ENCODE results near the gene ENC1. TPM values are rescaled to one million over a fixed set of nuclear protein-coding genes. Genes with fewer than 3 reads are reported as not detected.

ENC1 gene
- total and polyA plus RNA-seq, 2 of the 4 experiments (the other 2 are of a cell fraction), result 25.6 to 70.8 TPM

GRCh38 chr5:74603376-74603775 is 37.2 kb downstream of the ENC1 start:
- DNase-seq (no peak), ATAC-seq (ENCODE audit: low read depth) (no peak)
- no peak for TF ChIP-seq SMC3 (IDR thresholded peaks at IDR 0.05; ENCODE audit: low read depth, low read length)
- no peak overlapping the region for H3K27ac ChIP-seq (ENCODE audit: insufficient read depth, low read length)
- ChIA-PET CTCF (no interaction called here), POLR2A (ENCODE audit: unreplicated experiment) (no interaction called here)
- H3K9me1 ChIP-seq (ENCODE audit: insufficient read depth, low read length), result no peaks in the 10 kb centered on the region
- no peak overlapping the region for H2BK20ac ChIP-seq (ENCODE audit: low read depth, low read length)
- in situ Hi-C loops (cut with MboI; ENCODE audit: low sequenced_read_pairs) (no loop called here), intact Hi-C loops (cut with micrococcal nuclease) (no loop called here), dilution Hi-C loops (cut with HindIII; ENCODE audit: low sequenced_read_pairs, unreplicated experiment) (no loop called here)
- no TSS peak for BruUV-seq (replicated peaks)
- H3K4me1 ChIP-seq (ENCODE audit: control insufficient read depth, insufficient read depth, low read length), result no peaks in the 10 kb centered on the region
- H3K27me3 ChIP-seq (ENCODE audit: control insufficient read depth, insufficient read depth, low read length), result no peaks in the 10 kb centered on the region
- no peak overlapping the region for H3K9ac ChIP-seq (ENCODE audit: low read depth, low read length)
- no peaks in the 10 kb centered on the region for H3K79me1 ChIP-seq (ENCODE audit: low read depth in 1 of 2, low read length in 2 of 2)
- no peak overlapping the region for H3K4me3 ChIP-seq (ENCODE audit: insufficient read depth, low read depth, low read length)
- no peak overlapping the region for H3K4me2 ChIP-seq (ENCODE audit: low read depth, low read length)
- no peak overlapping the region for H3K18ac ChIP-seq (ENCODE audit: low read depth, low read length)
- H3K36me3 ChIP-seq (ENCODE audit: control insufficient read depth, insufficient read depth, low read length), result no peaks in the 10 kb centered on the region
- no peak overlapping the region for H3K56ac ChIP-seq (ENCODE audit: extremely low read depth, insufficient read depth, low read length)
- no peak overlapping the region for H3K4ac ChIP-seq (ENCODE audit: low read depth, low read length)
- no peak overlapping the region for H4K91ac ChIP-seq (ENCODE audit: insufficient read depth, low read depth, low read length)
- no CpG with 5 or more reads among the region's 1 CpG for WGBS, 2 experiments (ENCODE audit: extremely low coverage in 2 of 2, insufficient read length in 1 of 2)
- H2BK120ac ChIP-seq (ENCODE audit: low read depth, low read length), result no peak overlapping the region
- no peak overlapping the region for H2BK15ac ChIP-seq (ENCODE audit: low read depth, low read length)
- H3K14ac ChIP-seq (replicated peaks; ENCODE audit: low read depth, low read length), result no peak overlapping the region
- no peak overlapping the region for H3K23ac ChIP-seq (ENCODE audit: low read depth, low read length)
- H4K20me1 ChIP-seq (ENCODE audit: insufficient read depth, low read length), result no peaks in the 10 kb centered on the region
- no peaks in the 10 kb centered on the region for H3K9me3 ChIP-seq (ENCODE audit: control insufficient read depth, insufficient read depth, low read length)
- no peak overlapping the region for H4K8ac ChIP-seq (ENCODE audit: low read depth in 2 of 2, low read length in 2 of 2)
- no peak overlapping the region for H2AFZ ChIP-seq (replicated peaks; ENCODE audit: low read length, poor library complexity)
- H2AK5ac ChIP-seq (ENCODE audit: low read depth, low read length), result no peak overlapping the region
- no peak overlapping the region for H4K5ac ChIP-seq (ENCODE audit: low read depth, low read length)
- H2BK5ac ChIP-seq (ENCODE audit: low read depth, low read length, poor library complexity, severe bottlenecking), result no peak overlapping the region
- H2AK9ac ChIP-seq (replicated peaks; ENCODE audit: low read depth, low read length, poor library complexity), result no peak overlapping the region

All from IMR-90 (cell line).